ENCODE data around the gene VIM.

DNA sequence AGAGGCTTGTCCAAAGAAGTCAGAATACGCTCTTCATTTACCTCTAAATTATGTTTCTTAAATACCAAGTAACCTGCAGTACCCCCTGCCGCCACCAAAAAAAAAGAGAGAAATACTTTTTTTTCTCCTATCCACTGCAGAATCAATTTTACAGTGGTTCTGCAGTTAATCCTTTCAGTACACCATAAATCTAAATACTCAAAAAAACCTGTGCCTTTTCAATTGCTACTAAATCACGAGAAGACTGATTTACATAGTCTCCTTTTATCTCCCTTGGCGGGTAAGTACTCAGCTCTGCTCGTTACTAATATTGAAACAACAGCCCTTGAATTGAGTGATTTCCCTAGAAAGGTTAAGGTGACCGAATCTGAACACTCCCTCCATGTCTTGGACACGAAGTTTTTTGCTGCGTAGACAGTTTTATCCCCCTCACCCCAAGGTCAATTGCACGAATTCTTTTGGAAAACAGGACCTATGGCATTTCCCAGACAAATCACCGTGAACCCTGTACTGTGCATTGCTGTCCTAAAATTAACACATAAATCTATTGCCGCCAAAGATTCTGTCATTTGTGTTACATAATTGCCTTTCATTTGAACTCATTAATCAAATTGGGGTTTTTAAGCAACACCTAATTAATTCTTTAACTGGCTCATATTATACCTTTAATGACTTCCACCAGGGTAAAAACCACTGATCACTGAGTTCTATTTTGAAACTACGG, 512 bp upstream of the VIM start:
- TF ChIP-seq REST (IDR thresholded peaks at IDR 0.05; ENCODE audit: low read depth) = no peak
- TF ChIP-seq EZH2 (IDR thresholded peaks at IDR 0.05) = no peak
- TF ChIP-seq CTCF (IDR thresholded peaks at IDR 0.05 in 2 of 3, conservative IDR thresholded peaks at IDR 0.05 in 1 of 3; ENCODE audit: borderline replicate concordance in 1 of 3, insufficient read depth in 1 of 3, low read depth in 2 of 3, low read length in 2 of 3) = peak in 2 of 3 experiments; percentile 21 to 48; a peak in 3 of 6 replicates
- no peak for TF ChIP-seq CEBPB (IDR thresholded peaks at IDR 0.05; ENCODE audit: low read depth)
- no peak for TF ChIP-seq POLR2A (IDR thresholded peaks at IDR 0.05; ENCODE audit: borderline replicate concordance, extremely low read depth, insufficient read depth, insufficient read length)
- TF ChIP-seq YY1 (IDR thresholded peaks at IDR 0.05; ENCODE audit: extremely low read depth, insufficient replicate concordance, low read depth, low read length) = no peak
- no peak for TF ChIP-seq ELF1 (IDR thresholded peaks at IDR 0.05; ENCODE audit: borderline replicate concordance, low read depth)
- TF ChIP-seq POLR2AphosphoS5 (IDR thresholded peaks at IDR 0.05; ENCODE audit: low read depth, low read length) = no peak
- no peak for TF ChIP-seq RAD21 (IDR thresholded peaks at IDR 0.05; ENCODE audit: low read depth)
- no peak for TF ChIP-seq ZNF274 (IDR thresholded peaks at IDR 0.05; ENCODE audit: low read depth, low read length)

All from HCT116 (cell line).